ENCODE results near the gene SLC25A21.

Gene SLC25A21

DNA sequence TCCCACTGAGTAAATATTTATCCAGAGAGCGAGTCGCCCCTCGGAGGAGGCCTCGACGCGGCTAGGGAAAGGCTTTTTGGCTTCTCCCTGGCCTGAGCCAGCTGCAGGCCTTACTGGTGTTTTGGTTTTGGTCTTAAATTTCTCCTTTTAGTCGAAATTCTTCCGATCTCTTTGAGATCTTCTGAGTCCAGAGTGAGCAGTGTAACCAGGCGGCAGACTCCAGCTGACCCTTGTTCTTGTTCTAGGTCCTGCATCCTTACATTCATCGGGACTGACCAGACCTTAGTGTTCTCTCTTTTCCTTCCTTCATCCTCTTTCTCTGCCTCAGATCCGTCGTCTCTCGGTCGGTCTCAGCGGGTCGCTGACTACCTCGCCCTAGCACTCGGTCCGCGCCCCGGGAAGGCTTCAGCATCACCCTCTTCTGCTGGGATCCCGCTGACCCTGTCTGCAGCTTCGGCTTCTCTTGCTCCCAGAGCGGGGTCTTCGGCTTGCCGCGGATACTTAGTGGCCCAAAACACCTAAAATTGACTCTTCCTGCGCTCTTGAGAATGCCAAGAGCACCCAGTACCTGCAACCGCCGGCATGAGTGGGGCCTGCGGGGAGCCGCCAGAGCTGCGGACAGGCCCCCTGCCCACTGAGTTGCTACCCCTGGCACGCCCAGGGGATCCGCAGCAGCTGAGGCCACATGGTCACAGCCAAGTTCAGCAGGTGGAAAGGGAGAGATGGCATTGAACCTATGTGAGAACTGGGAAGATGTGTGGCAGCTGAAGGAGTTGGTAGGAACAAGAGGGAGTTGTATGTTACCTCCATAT, 513.2 kb downstream of the SLC25A21 start:
- no peak for FAIRE-seq

DNA sequence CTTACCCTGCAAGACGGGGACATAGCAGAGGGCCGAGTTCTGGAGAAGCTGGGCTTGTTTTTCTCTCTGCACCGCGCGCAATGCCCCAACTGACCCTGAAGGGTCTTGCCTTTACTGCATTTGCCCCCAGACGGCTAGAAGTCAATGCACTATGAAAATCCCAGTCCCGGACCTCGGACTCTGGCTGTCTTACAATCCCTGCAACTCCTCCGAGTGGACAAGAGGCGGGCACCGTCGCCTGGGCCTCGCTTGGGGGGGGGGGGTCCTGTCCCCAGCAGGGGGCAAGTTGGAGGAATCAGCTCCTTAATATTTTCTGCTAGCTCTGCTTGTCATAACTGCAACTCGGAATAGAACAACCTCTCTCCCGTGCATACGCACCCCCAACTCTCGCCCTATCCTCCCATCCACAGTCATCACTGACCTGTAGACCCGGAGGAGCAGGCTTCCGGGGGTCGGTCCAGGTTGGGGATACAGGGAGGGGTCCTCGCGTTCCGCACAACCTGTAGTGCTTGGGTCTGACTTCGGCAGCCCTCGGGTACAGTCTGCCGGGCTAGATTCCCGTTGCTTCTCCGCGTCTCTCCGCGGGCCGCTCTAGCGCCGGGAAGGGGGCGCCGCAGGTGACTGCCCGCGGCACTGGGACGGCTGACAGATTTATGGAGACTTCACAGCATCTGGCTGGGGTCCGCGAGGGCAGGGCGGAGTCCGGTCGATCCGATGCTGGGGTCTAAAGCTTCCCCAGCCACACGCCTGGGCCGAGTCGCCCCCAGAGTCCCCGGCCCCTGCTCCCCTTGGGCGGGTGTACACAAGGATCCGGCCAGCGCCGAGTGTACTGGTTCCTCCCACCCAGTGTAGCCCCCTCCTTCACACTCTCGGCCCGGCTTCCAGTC, 514.0 kb downstream of the SLC25A21 start:
- no peak for FAIRE-seq

DNA sequence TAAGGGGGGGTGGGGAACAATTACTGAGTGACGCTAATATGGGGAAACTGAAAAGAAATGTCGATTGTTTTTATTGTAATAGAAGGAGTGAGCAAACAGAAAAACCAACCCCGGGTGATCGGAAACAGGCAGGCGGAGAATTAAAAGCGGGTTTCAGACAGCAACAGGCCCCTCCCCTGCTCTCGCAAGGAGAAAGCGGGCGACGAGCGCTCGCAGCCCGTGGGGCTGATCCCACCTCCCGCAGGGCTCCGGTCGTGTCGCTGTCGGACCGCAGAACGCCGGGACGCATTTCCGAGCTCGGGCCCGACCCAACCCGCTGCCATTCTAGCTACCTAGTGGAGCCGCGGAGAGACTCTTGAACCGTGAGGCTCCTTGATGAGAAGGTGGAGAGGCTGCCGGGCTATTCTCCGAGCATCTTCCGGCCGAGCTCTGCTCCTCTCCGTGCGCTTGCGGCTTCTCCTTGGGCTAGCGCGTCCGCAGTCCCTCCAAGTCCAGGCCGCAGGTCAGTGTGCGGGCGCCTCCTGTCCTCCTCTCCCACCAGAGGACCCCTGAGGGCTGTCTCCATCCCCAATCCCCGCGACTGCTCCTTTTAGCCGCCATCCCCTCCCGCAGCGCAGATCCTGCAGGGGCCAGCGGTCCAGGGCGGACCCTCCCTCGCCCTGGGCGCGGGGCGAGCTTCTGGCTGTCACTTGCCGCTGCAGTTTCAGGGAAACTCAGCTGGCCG, 514.8 kb downstream of the SLC25A21 start:
- FAIRE-seq = no peak

DNA sequence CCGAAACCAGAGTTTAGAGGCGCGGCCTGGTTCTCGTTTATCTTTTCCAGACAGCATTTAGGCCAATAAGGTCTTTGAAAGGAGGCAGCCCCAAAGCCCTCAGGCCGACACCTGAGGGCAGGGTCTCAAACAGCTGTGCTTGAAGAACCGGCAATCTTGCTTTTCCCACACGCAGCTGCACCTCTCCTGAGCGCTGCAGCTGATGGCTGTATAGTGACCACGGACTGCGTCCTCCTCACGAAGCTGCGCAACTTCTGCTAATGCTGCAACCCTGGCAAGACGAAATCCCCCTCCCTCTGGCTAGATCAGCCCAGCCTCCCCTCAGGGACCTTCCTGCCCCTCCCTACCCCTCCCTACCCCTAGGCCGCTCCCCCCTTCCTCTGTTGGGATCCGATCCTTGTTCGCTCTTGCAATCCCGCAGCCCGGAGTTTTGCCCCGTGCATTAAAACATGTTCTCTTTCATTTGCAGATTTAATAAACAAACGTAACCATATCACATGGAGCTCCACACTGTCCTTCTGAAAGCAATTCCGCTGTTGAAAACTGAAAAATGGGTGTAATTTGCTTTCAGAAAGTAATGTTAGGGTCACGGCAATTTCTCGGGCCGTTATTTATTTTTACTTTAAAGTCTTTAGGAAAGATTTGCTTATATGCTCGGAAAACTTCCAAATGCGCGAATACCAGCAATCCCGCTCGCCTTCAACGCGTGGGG, 515.6 kb downstream of the SLC25A21 start:
- no peak for FAIRE-seq

GRCh38 chr14:36655963-36656686, 516.3 kb downstream of the SLC25A21 start:
- FAIRE-seq = no peak

- FAIRE-seq = no peak
These were observed 516.8 kb downstream of the SLC25A21 start for GRCh38 chr14:36655571-36655962.

GRCh38 chr14:36654794-36655381, 517.5 kb downstream of the SLC25A21 start:
- FAIRE-seq = no peak

- no peak for FAIRE-seq
These were observed 518.2 kb downstream of the SLC25A21 start for GRCh38 chr14:36653962-36654793.

GRCh38 chr14:36653413-36653812, 519.0 kb downstream of the SLC25A21 start:
- FAIRE-seq = no peak

DNA sequence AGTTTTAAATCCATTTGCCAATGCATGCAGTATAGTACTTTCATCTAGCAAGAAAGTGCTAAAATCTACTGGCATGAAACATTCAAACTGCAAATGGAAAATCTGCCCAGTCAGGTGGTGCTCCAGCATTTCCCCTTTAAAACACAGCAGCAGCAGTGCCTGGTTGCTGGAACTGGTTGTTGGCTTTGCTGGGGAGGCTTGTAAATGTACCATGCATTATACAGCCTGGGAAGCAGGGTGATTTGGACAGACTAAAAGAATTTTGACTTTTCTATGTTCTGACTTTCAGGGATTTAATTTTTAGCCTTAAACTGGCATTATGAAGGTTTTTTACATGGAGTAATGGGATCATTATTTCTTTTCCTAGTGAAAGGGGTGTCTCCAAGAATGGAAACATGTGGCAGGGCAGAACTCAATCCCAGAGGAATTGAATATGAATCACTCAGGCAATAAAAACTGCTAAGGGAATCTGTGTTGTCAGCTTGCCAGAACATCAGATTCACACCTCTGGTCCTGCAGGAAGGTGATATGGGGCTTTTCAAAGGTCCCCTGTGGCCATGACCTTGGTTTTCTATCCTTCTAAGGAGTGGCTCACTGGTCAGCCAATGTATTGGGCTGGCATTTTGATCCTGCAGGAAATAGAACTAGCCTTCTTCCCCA, 519.7 kb downstream of the SLC25A21 start:
- FAIRE-seq = no peak

GRCh38 chr14:36649872-36650650, 522.3 kb downstream of the SLC25A21 start:
- FAIRE-seq = no peak

DNA sequence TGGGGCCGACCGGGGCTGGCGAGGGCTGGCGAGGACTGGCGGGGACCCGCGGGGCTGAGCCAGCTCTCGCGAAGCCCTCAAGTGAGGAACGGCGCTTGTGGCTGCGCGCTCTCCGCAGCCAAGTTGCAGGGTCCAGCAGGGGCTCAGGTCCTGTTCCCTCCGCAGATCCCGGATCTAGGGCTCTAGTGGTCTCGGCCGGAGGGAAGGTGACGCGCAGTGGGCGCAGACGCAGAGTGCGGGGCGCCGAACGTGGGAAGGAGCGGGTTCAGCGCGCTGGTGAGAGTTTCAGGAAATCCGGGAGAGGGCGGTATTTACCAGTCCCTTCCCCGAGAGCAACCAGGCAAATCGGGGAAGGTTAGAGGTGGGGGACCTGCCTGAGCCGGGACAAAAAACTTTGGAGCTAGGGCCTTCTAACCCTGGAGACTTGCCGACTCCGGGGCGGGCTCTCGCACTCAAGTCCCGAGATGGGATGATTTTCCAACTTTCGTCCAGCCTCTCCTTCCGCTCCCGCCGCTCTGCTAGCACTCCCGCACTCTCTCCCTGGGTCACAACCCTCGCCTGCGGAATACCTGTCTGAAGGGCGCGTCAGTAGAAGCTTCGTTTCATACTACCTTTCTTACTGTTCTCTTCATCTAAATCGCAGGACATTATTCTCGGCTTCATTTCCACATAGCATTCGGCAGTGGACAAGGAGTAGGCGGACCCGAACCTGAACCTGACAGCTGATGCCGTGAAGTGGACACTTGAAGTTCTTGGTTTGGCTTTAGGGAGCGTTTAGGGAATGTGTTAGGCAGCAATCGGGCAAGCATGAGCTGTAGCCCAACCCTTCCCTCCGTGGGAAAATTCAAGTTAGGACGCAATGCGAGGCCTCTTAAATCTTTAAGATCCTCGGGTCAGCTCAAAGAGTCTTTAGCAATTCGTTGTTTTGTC, 524.3 kb downstream of the SLC25A21 start:
- FAIRE-seq = no peak

DNA sequence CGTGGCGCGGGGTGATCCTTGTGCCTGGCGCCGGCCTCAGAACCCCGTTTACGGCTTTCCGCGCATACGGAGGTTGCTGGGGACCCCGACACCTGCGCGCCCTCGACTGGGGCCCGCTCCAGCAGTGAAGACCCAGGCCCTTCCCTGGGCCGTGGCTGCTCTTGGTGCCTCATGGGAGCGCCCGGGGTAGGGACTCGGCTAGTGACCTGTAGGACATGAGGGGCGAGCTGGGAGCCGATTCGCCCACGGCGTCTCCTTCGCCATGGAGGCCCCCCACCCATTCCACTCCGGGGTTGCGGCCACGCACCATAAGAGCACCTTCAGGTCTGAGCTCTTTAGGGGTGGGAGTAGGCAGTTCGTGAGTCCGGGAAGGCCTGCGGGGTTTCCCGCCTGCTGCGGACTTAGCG, 525.0 kb downstream of the SLC25A21 start:
- no peak for FAIRE-seq

- FAIRE-seq = no peak
These were observed 525.6 kb downstream of the SLC25A21 start for GRCh38 chr14:36646664-36647416.

GRCh38 chr14:36633580-36633979, 538.8 kb downstream of the SLC25A21 start:
- FAIRE-seq = no peak
